HepG2 (cell line): ENCODE measurements around the gene CELSR3. TPM values are rescaled to one million over a fixed set of nuclear protein-coding genes. Genes with fewer than 3 reads are reported as not detected.

ENCODE experiments used
- ARHGAP35 ChIP-seq: sonication (generic); formaldehyde crosslinking; IDR thresholded peaks from 2 replicates; pipeline ENCODE4 v1.9.0; 2022; ENCODE audit warnings: mild to moderate bottlenecking, inconsistent platforms, moderate library complexity, missing genetic modification reagents, borderline replicate concordance
- DPF2 ChIP-seq: sonication (generic); formaldehyde crosslinking; IDR thresholded peaks from 2 replicates; pipeline ENCODE4 v1.4.0; 2020; ENCODE audit warnings: mild to moderate bottlenecking, low read depth, missing genetic modification reagents, borderline replicate concordance
- FUBP1 ChIP-seq: sonication (generic); formaldehyde crosslinking; IDR thresholded peaks from 2 replicates; pipeline ENCODE4 v1.5.1; 2020; ENCODE audit warnings: missing genetic modification reagents, mild to moderate bottlenecking, borderline replicate concordance
- GATA4 ChIP-seq: sonication (generic); IDR thresholded peaks from 2 replicates; pipeline ENCODE4 v1.6.1; 2016; ENCODE audit warnings: antibody characterized with exemption, low read depth, borderline replicate concordance
- KLF16 ChIP-seq, 2 experiments: sonication (generic) in 1 of 2; formaldehyde crosslinking in 1 of 2; IDR thresholded peaks; 2 replicates each; pipeline versions ENCODE4 v1.6.1 to v1.8.0; 2016 to 2023; ENCODE audit warnings: missing genetic modification reagents in 2 of 2, missing compliant biosample characterization in 1 of 2
- ONECUT2 ChIP-seq: sonication (generic); formaldehyde crosslinking; IDR thresholded peaks from 2 replicates; pipeline ENCODE4 v1.4.0; 2020; ENCODE audit warnings: missing genetic modification reagents
- PAX8 ChIP-seq: sonication (generic); formaldehyde crosslinking; IDR thresholded peaks from 2 replicates; pipeline ENCODE4 v1.8.0; 2022; ENCODE audit warnings: mild to moderate bottlenecking, missing genetic modification reagents, borderline replicate concordance
- PHB2 ChIP-seq: fragments of 450-650 bp; IDR thresholded peaks from 2 replicates; pipeline ENCODE4 v1.6.1; 2018; ENCODE audit not compliant: partially characterized antibody
- RBM39 ChIP-seq: fragments of 200-400 bp; formaldehyde crosslinking; IDR thresholded peaks from one replicate; pipeline ENCODE4 v1.6.1; 2018; ENCODE audit warnings: antibody characterized with exemption, mild to moderate bottlenecking, low read depth, low read length; ENCODE audit not compliant: poor library complexity, severe bottlenecking
- RORA ChIP-seq: sonication (generic); formaldehyde crosslinking; IDR thresholded peaks from 2 replicates; pipeline ENCODE4 v1.5.0; 2020; ENCODE audit warnings: mild to moderate bottlenecking, missing genetic modification reagents, moderate library complexity
- SP4 ChIP-seq: sonication (generic); formaldehyde crosslinking; IDR thresholded peaks from 2 replicates; pipeline ENCODE4 v1.8.1; 2023; ENCODE audit warnings: mild to moderate bottlenecking, missing genetic modification reagents
- ZBTB42 ChIP-seq: sonication (generic); formaldehyde crosslinking; IDR thresholded peaks from 2 replicates; pipeline ENCODE4 v1.5.0; 2020; ENCODE audit warnings: mild to moderate bottlenecking, missing genetic modification reagents
- ZBTB7A ChIP-seq: sonication (generic); formaldehyde crosslinking; IDR thresholded peaks from 2 replicates; pipeline ENCODE4 v1.8.0; 2022; ENCODE audit warnings: mild to moderate bottlenecking, missing genetic modification reagents
- ZFAT ChIP-seq: sonication (generic); formaldehyde crosslinking; conservative IDR thresholded peaks from 2 replicates; pipeline ENCODE4 v1.8.1; 2023; ENCODE audit warnings: missing genetic modification reagents, inconsistent platforms
- ZFP36 ChIP-seq: fragments of 150-350 bp; IDR thresholded peaks from 2 replicates; pipeline ENCODE4 v1.6.1; 2018; ENCODE audit warnings: borderline replicate concordance, low read length, low read depth; ENCODE audit not compliant: partially characterized antibody
- ZFP41 ChIP-seq: sonication (generic); formaldehyde crosslinking; IDR thresholded peaks from 2 replicates; pipeline ENCODE4 v1.4.0; 2020; ENCODE audit warnings: mild to moderate bottlenecking, missing genetic modification reagents, borderline replicate concordance
- ZNF230 ChIP-seq: sonication (generic); formaldehyde crosslinking; IDR thresholded peaks from 2 replicates; pipeline ENCODE4 v1.4.0; 2020; ENCODE audit warnings: mild to moderate bottlenecking, missing genetic modification reagents
- ZNF232 ChIP-seq: sonication (generic); formaldehyde crosslinking; IDR thresholded peaks from 2 replicates; pipeline ENCODE4 v1.4.0; 2020; ENCODE audit warnings: missing genetic modification reagents, borderline replicate concordance
- ZNF317 ChIP-seq: sonication (generic); formaldehyde crosslinking; IDR thresholded peaks from 2 replicates; pipeline ENCODE4 v1.5.0; 2020; ENCODE audit warnings: mild to moderate bottlenecking, missing genetic modification reagents
- ZNF33B ChIP-seq: sonication (generic); formaldehyde crosslinking; IDR thresholded peaks from 2 replicates; pipeline ENCODE4 v1.5.1; 2020; ENCODE audit warnings: mild to moderate bottlenecking, missing genetic modification reagents
- ZNF660 ChIP-seq: sonication (generic); formaldehyde crosslinking; IDR thresholded peaks from 2 replicates; pipeline ENCODE4 v1.5.1; 2020; ENCODE audit warnings: mild to moderate bottlenecking, low read depth, missing genetic modification reagents, borderline replicate concordance
- ZNF674 ChIP-seq: sonication (generic); formaldehyde crosslinking; IDR thresholded peaks from 2 replicates; pipeline ENCODE4 v1.5.0; 2020; ENCODE audit warnings: low read depth, mild to moderate bottlenecking, missing genetic modification reagents
- ZNF788 ChIP-seq: sonication (generic); formaldehyde crosslinking; IDR thresholded peaks from 2 replicates; pipeline ENCODE4 v1.5.0; 2020; ENCODE audit warnings: mild to moderate bottlenecking, missing genetic modification reagents, borderline replicate concordance
- polyA plus RNA-seq, 8 experiments: library from polyadenylated mRNA; depleted of rRNA in 3 of 8; stranded (reverse) in 7 of 8; unstranded in 1 of 8; fragments of >200 nt; fragmentation: Illumina TruSeq in 4 of 8; extraction: Trizol in 4 of 8; gene quantifications; 2 replicates each; pipeline versions ENCODE4 v1.2.1 to v1.2.3, GENCODE V29; 2011 to 2016; ENCODE audit warnings: low read depth in 4 of 8, missing spikeins in 1 of 8, mixed read lengths in 1 of 8; ENCODE audit not compliant: insufficient read depth in 1 of 8
- total RNA-seq, 5 experiments: library from RNA; depleted of rRNA; stranded (reverse); fragments of >200 nt; fragmentation: Illumina TruSeq; extraction: Trizol; gene quantifications; 2 replicates each; pipeline ENCODE4 v1.2.3, GENCODE V29; 2016; ENCODE audit warnings: low read depth in 1 of 5
- TF ChIP-seq, protein P1 (sequence below): sonication (generic); formaldehyde crosslinking; IDR thresholded peaks from 2 replicates; pipeline ENCODE4 v1.5.0; 2020; ENCODE audit warnings: missing genetic modification reagents
- TF ChIP-seq, protein P2 (sequence below): sonication (generic); formaldehyde crosslinking; IDR thresholded peaks from 2 replicates; pipeline ENCODE4 v1.4.0; 2020; ENCODE audit warnings: mild to moderate bottlenecking, missing genetic modification reagents
- TF ChIP-seq, protein P3 (sequence below): IDR thresholded peaks from 2 replicates; pipeline ENCODE4 v1.6.1; 2016; ENCODE audit warnings: control low read depth
- TF ChIP-seq, protein P4 (sequence below): sonication (generic); formaldehyde crosslinking; IDR thresholded peaks from 2 replicates; pipeline ENCODE4 v1.4.0; 2020; ENCODE audit warnings: missing genetic modification reagents

CELSR3 gene
- total and polyA plus RNA-seq, 2 of the 13 experiments (the other 11 are each of a cell fraction or from before 2014, with no cell fraction given): 5.4 to 6.7 TPM

GRCh38 chr3:48595526-48596121 lies 67.1 kb downstream of the CELSR3 start (continued):
- TF ChIP-seq, protein P1, sequence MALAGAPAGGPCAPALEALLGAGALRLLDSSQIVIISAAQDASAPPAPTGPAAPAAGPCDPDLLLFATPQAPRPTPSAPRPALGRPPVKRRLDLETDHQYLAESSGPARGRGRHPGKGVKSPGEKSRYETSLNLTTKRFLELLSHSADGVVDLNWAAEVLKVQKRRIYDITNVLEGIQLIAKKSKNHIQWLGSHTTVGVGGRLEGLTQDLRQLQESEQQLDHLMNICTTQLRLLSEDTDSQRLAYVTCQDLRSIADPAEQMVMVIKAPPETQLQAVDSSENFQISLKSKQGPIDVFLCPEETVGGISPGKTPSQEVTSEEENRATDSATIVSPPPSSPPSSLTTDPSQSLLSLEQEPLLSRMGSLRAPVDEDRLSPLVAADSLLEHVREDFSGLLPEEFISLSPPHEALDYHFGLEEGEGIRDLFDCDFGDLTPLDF (CRISPR knock-in tag): no peak
- TF ChIP-seq GATA4: no peak
- no peak for TF ChIP-seq ZNF674
- no peak for TF ChIP-seq FUBP1
- no peak for TF ChIP-seq ZNF317 (CRISPR knock-in tag)
- TF ChIP-seq ZBTB42 (CRISPR knock-in tag): 0 out of 2 replicates have a peak, but pooled peaks have one; percentile 59
- TF ChIP-seq SP4: no peak
- TF ChIP-seq RBM39: no peak
- TF ChIP-seq DPF2 (CRISPR knock-in tag): no peak
- TF ChIP-seq RORA (CRISPR knock-in tag): no peak
- no peak for TF ChIP-seq PAX8 (CRISPR knock-in tag)
- TF ChIP-seq ONECUT2 (CRISPR knock-in tag): no peak
- no peak for TF ChIP-seq ZFP36
- TF ChIP-seq KLF16 (CRISPR knock-in tag; IDR thresholded peaks at IDR 0.05): no peak
- TF ChIP-seq ZBTB7A (CRISPR knock-in tag): no peak
- no peak for TF ChIP-seq ZNF788 (CRISPR knock-in tag)
- TF ChIP-seq, protein P2, sequence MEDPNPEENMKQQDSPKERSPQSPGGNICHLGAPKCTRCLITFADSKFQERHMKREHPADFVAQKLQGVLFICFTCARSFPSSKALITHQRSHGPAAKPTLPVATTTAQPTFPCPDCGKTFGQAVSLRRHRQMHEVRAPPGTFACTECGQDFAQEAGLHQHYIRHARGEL: no peak
- no peak for TF ChIP-seq ZNF33B (CRISPR knock-in tag)
- TF ChIP-seq, protein P3, sequence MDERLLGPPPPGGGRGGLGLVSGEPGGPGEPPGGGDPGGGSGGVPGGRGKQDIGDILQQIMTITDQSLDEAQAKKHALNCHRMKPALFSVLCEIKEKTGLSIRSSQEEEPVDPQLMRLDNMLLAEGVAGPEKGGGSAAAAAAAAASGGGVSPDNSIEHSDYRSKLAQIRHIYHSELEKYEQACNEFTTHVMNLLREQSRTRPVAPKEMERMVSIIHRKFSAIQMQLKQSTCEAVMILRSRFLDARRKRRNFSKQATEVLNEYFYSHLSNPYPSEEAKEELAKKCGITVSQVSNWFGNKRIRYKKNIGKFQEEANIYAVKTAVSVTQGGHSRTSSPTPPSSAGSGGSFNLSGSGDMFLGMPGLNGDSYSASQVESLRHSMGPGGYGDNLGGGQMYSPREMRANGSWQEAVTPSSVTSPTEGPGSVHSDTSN (CRISPR knock-in tag): no peak
- TF ChIP-seq ZNF660 (CRISPR knock-in tag): no peak
- no peak for TF ChIP-seq ZNF232 (CRISPR knock-in tag)
- TF ChIP-seq, protein P4, sequence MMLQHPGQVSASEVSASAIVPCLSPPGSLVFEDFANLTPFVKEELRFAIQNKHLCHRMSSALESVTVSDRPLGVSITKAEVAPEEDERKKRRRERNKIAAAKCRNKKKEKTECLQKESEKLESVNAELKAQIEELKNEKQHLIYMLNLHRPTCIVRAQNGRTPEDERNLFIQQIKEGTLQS (CRISPR knock-in tag): peak; percentile 59
- TF ChIP-seq PHB2: no peak
- no peak for TF ChIP-seq ZNF230 (CRISPR knock-in tag)
- no peak for TF ChIP-seq ZFAT
- no peak for TF ChIP-seq ARHGAP35 (CRISPR knock-in tag)
- no peak for TF ChIP-seq ZFP41 (CRISPR knock-in tag)
